Kidney epithelial cell (primary cell): ENCODE results near the gene CHMP4A. TPM values are rescaled to one million over a fixed set of nuclear protein-coding genes. Genes with fewer than 3 reads are reported as not detected.
A peak's percentile ranks its signal among the peaks of the same experiment; 100 is the strongest.

Experiments
- DNase-seq: peaks from one replicate; pipeline ENCODE4 v3.0.0-alpha.2; 2010; ENCODE audit warnings: low read depth
- H3K27me3 ChIP-seq: 2 replicates; pipeline ENCODE4 v1.6.0; 2011; ENCODE audit warnings: low read length; ENCODE audit not compliant: control insufficient read depth, insufficient read depth
- H3K36me3 ChIP-seq: 2 replicates; pipeline ENCODE4 v1.5.1; 2011; ENCODE audit warnings: low read length; ENCODE audit not compliant: control insufficient read depth, insufficient read depth
- H3K4me3 ChIP-seq: 2 replicates; pipeline ENCODE4 v1.5.1; 2011; ENCODE audit warnings: low read depth, mild to moderate bottlenecking, control low read depth, low read length
- CTCF ChIP-seq: IDR thresholded peaks from 2 replicates; pipeline ENCODE4 v1.5.1; 2011; ENCODE audit warnings: mild to moderate bottlenecking, moderate library complexity, low read length, control low read depth, inconsistent platforms; ENCODE audit not compliant: insufficient read depth, poor library complexity, severe bottlenecking
- total RNA-seq: library from RNA; depleted of rRNA; stranded (reverse); fragments of >200 nt; gene quantifications from 2 replicates; pipeline ENCODE4 v1.2.3, GENCODE V29; 2015

Gene CHMP4A
- total RNA-seq, 1 donor from 2014 or later: 112 TPM

GRCh38 chr14:24172871-24173281 lies 40.4 kb downstream of the CHMP4A start:
- no peak for TF ChIP-seq CTCF
- Histone ChIP-seq H3K4me3 (peak overlapping the region; percentile 78), H3K36me3 (peaks cover 7% of the 10 kb centered on the region), H3K27me3 (no peaks in the 10 kb centered on the region)
- no peak for DNase-seq

GRCh38 chr14:24172261-24172860 lies 40.9 kb downstream of the CHMP4A start:
- Histone ChIP-seq H3K4me3 (peak overlapping the region; percentile 78), H3K27me3 (no peaks in the 10 kb centered on the region), H3K36me3 (peaks cover 8% of the 10 kb centered on the region)
- no peak for DNase-seq
- no peak for TF ChIP-seq CTCF

- TF ChIP-seq CTCF: no peak
- Histone ChIP-seq H3K4me3 (peak within 1 kb of the TSS; percentile 78), H3K27me3 (no peaks in the 10 kb centered on the region), H3K36me3 (peaks cover 7% of the 10 kb centered on the region)
- DNase-seq: peak; percentile 92
Observed at GRCh38 chr14:24171422-24172260, 41.6 kb downstream of the CHMP4A start, which contains the start of gene REC8. TSS of gene REC8 (plus strand) at chr14:24172080. CDS start at chr14:24172553, 473 bp downstream.

GRCh38 chr14:24167469-24168114 lies 45.7 kb downstream of the CHMP4A start:
- no peak for DNase-seq
- H3K36me3 ChIP-seq: peaks cover 7% of the 10 kb centered on the region
- no peaks in the 10 kb centered on the region for H3K27me3 ChIP-seq
- H3K4me3 ChIP-seq: no peak overlapping the region
- no peak for TF ChIP-seq CTCF

GRCh38 chr14:24165785-24166184 lies 47.5 kb downstream of the CHMP4A start:
- Histone ChIP-seq H3K36me3 (peaks cover 7% of the 10 kb centered on the region), H3K27me3 (no peaks in the 10 kb centered on the region), H3K4me3 (no peak overlapping the region)
- DNase-seq: no peak
- TF ChIP-seq CTCF: no peak
